ENCODE measurements around the gene DHRS1.

DHRS1 gene

GRCh38 chr14:24270537-24271133, 28.9 kb downstream of the DHRS1 start:
- ATAC-seq, result no peak
- Mint-ChIP-seq H3K27ac (peak overlapping the region; percentile 94), H3K36me3 (peaks cover 21% of the 10 kb centered on the region), H3K27me3 (no peaks in the 10 kb centered on the region), H3K9me3 (no peaks in the 10 kb centered on the region), H3K4me1 (peaks cover 49% of the 10 kb centered on the region), H3K4me3 (peak overlapping the region; percentile 97)

GRCh38 chr14:24269910-24270536, 29.6 kb downstream of the DHRS1 start:
- Mint-ChIP-seq H3K27me3 (no peaks in the 10 kb centered on the region), H3K9me3 (no peaks in the 10 kb centered on the region), H3K4me1 (peaks cover 43% of the 10 kb centered on the region), H3K27ac (no peak overlapping the region), H3K36me3 (peaks cover 21% of the 10 kb centered on the region), H3K4me3 (peak overlapping the region; percentile 97)
- no peak for ATAC-seq

- Mint-ChIP-seq H3K4me1 (peaks cover 40% of the 10 kb centered on the region), H3K27me3 (no peaks in the 10 kb centered on the region), H3K4me3 (no peak overlapping the region), H3K27ac (no peak overlapping the region), H3K9me3 (no peaks in the 10 kb centered on the region), H3K36me3 (peaks cover 21% of the 10 kb centered on the region)
- ATAC-seq, result no peak
Observed at GRCh38 chr14:24269368-24269767, 30.2 kb downstream of the DHRS1 start.

GRCh38 chr14:24268225-24268624, 31.4 kb downstream of the DHRS1 start:
- Mint-ChIP-seq H3K9me3 (no peaks in the 10 kb centered on the region), H3K4me1 (peaks cover 29% of the 10 kb centered on the region), H3K36me3 (peaks cover 21% of the 10 kb centered on the region), H3K27ac (no peak overlapping the region), H3K4me3 (no peak overlapping the region), H3K27me3 (no peaks in the 10 kb centered on the region)
- ATAC-seq, result no peak

- H3K4me1 Mint-ChIP-seq, result peaks cover 22% of the 10 kb centered on the region
- H3K27ac Mint-ChIP-seq, result no peak overlapping the region
- no peak overlapping the region for H3K4me3 Mint-ChIP-seq
- H3K27me3 Mint-ChIP-seq, result no peaks in the 10 kb centered on the region
- ATAC-seq, result no peak
- H3K36me3 Mint-ChIP-seq, result peaks cover 26% of the 10 kb centered on the region
- H3K9me3 Mint-ChIP-seq, result no peaks in the 10 kb centered on the region
Observed at GRCh38 chr14:24267516-24267915, 32.1 kb downstream of the DHRS1 start.

- Mint-ChIP-seq H3K9me3 (no peaks in the 10 kb centered on the region), H3K27ac (peak overlapping the region; percentile 12), H3K4me1 (peaks cover 13% of the 10 kb centered on the region), H3K27me3 (no peaks in the 10 kb centered on the region), H3K4me3 (no peak overlapping the region), H3K36me3 (peaks cover 32% of the 10 kb centered on the region)
- no peak for ATAC-seq
Observed at GRCh38 chr14:24266344-24267244, 33.0 kb downstream of the DHRS1 start.

- H3K27ac Mint-ChIP-seq, result no peak overlapping the region
- H3K36me3 Mint-ChIP-seq, result peaks cover 35% of the 10 kb centered on the region
- no peaks in the 10 kb centered on the region for H3K27me3 Mint-ChIP-seq
- H3K4me3 Mint-ChIP-seq, result no peak overlapping the region
- H3K9me3 Mint-ChIP-seq, result no peaks in the 10 kb centered on the region
- H3K4me1 Mint-ChIP-seq, result peaks cover 10% of the 10 kb centered on the region
- no peak for ATAC-seq
Observed at GRCh38 chr14:24264298-24264697, 35.3 kb downstream of the DHRS1 start.

- no peak for ATAC-seq
- peaks cover 10% of the 10 kb centered on the region for H3K4me1 Mint-ChIP-seq
- H3K36me3 Mint-ChIP-seq, result peaks cover 33% of the 10 kb centered on the region
- no peak overlapping the region for H3K4me3 Mint-ChIP-seq
- H3K9me3 Mint-ChIP-seq, result no peaks in the 10 kb centered on the region
- no peak overlapping the region for H3K27ac Mint-ChIP-seq
- no peaks in the 10 kb centered on the region for H3K27me3 Mint-ChIP-seq
Observed at GRCh38 chr14:24263848-24264247, 35.7 kb downstream of the DHRS1 start.

GRCh38 chr14:24262821-24263733, 36.5 kb downstream of the DHRS1 start, which contains the start of gene TGM1:
TSS of gene TGM1 (minus strand) at chr14:24263177. CDS start at chr14:24262352, 825 bp downstream.
- H3K36me3 Mint-ChIP-seq, result peaks cover 33% of the 10 kb centered on the region
- H3K27ac Mint-ChIP-seq, result no peak within 1 kb of the TSS
- H3K27me3 Mint-ChIP-seq, result no peaks in the 10 kb centered on the region
- no peaks in the 10 kb centered on the region for H3K9me3 Mint-ChIP-seq
- H3K4me1 Mint-ChIP-seq, result peaks cover 10% of the 10 kb centered on the region
- H3K4me3 Mint-ChIP-seq, result no peak within 1 kb of the TSS
- no peak for ATAC-seq

GRCh38 chr14:24261969-24262327, 37.6 kb downstream of the DHRS1 start:
- Mint-ChIP-seq H3K4me1 (peaks cover 5% of the 10 kb centered on the region), H3K27me3 (no peaks in the 10 kb centered on the region), H3K9me3 (no peaks in the 10 kb centered on the region), H3K27ac (no peak overlapping the region), H3K4me3 (no peak overlapping the region), H3K36me3 (peaks cover 29% of the 10 kb centered on the region)
- no peak for ATAC-seq

GRCh38 chr14:24261256-24261968, 38.2 kb downstream of the DHRS1 start:
- Mint-ChIP-seq H3K9me3 (no peaks in the 10 kb centered on the region), H3K4me1 (no peaks in the 10 kb centered on the region), H3K4me3 (no peak overlapping the region), H3K27me3 (no peaks in the 10 kb centered on the region), H3K36me3 (peaks cover 27% of the 10 kb centered on the region), H3K27ac (no peak overlapping the region)
- ATAC-seq, result no peak

- Mint-ChIP-seq H3K36me3 (peaks cover 22% of the 10 kb centered on the region), H3K4me1 (no peaks in the 10 kb centered on the region), H3K9me3 (no peaks in the 10 kb centered on the region), H3K27ac (no peak overlapping the region), H3K27me3 (no peaks in the 10 kb centered on the region), H3K4me3 (no peak overlapping the region)
- no peak for ATAC-seq
Observed at GRCh38 chr14:24260780-24261157, 38.8 kb downstream of the DHRS1 start.

GRCh38 chr14:24260026-24260779, 39.4 kb downstream of the DHRS1 start:
- Mint-ChIP-seq H3K36me3 (peaks cover 22% of the 10 kb centered on the region), H3K4me3 (no peak overlapping the region), H3K4me1 (no peaks in the 10 kb centered on the region), H3K27ac (no peak overlapping the region), H3K9me3 (no peaks in the 10 kb centered on the region), H3K27me3 (no peaks in the 10 kb centered on the region)
- ATAC-seq, result no peak

All from stimulated activated memory B cell treated with anti-CD40 and anti-IgM and Interleukin-4, amounts not matched to agents 10 μg/mL and 1 μg/mL and 100 μg/mL, for 72 hours (primary cell).